RWPE1 (cell line): Measurements from ENCODE around the gene MCOLN3.

ENCODE experiments used
- CTCF ChIA-PET: fragments of 350-600 bp; sonication (Branson Sonifier 250); formaldehyde crosslinking; extraction: SDS; loops from one replicate; lab custom pipeline; 2021; lab: Yijun Ruan, JAX
- POLR2A ChIA-PET: fragments of 400-600 bp; formaldehyde crosslinking; extraction: SDS; loops from one replicate; lab custom pipeline; 2020; ENCODE audit warnings: antibody characterized with exemption; ENCODE audit not compliant: low non-redundant PET; lab: Yijun Ruan, JAX
- DNase-seq: peaks from one replicate; pipeline ENCODE4 v3.0.0; 2012; ENCODE audit warnings: low spot score
- H3K27ac ChIP-seq: fragments of 450-650 bp; 2 replicates; pipeline ENCODE4 v1.5.1; 2017
- CTCF ChIP-seq: fragments of 450-650 bp; conservative IDR thresholded peaks from 2 replicates; pipeline ENCODE4 v1.5.1; 2017; ENCODE audit warnings: low read depth, mild to moderate bottlenecking

MCOLN3 gene

GRCh38 chr1:85058311-85058710, 10.0 kb upstream of the MCOLN3 start:
- POLR2A ChIA-PET = no interaction called here
- no peak for DNase-seq
- CTCF ChIA-PET = interaction anchor here (0.7 kb wide), 1 partner anchor 637 kb away, joined by 4 read pairs; no protein-coding TSS in a partner anchor
- TF ChIP-seq CTCF = no peak
- H3K27ac ChIP-seq = no peak overlapping the region

GRCh38 chr1:85054664-85055063, 6.4 kb upstream of the MCOLN3 start:
- TF ChIP-seq CTCF = no peak
- ChIA-PET POLR2A (no interaction called here), CTCF (no interaction called here)
- no peak for DNase-seq
- no peak overlapping the region for H3K27ac ChIP-seq

- CTCF ChIA-PET = interaction anchor here (0.6 kb wide), 1 partner anchor 532 kb away, joined by 5 read pairs; no protein-coding TSS in a partner anchor
- no peak for TF ChIP-seq CTCF
- H3K27ac ChIP-seq = no peak overlapping the region
- DNase-seq = no peak
- POLR2A ChIA-PET = no interaction called here
Observed at GRCh38 chr1:85049735-85050166, 1.5 kb upstream of the MCOLN3 start.

GRCh38 chr1:85047472-85048295, 616 bp downstream of the MCOLN3 start:
- ChIA-PET POLR2A (no interaction called here), CTCF (interaction anchor here (0.5 to 1.1 kb wide), 3 partner anchors 98 to 192 kb away, joined by 4 to 5 read pairs (median 5); no protein-coding TSS in a partner anchor)
- no peak overlapping the region for H3K27ac ChIP-seq
- no peak for TF ChIP-seq CTCF
- DNase-seq = peak; percentile 13

GRCh38 chr1:85047144-85047471, 1.2 kb downstream of the MCOLN3 start:
- ChIA-PET CTCF (no interaction called here), POLR2A (no interaction called here)
- no peak overlapping the region for H3K27ac ChIP-seq
- TF ChIP-seq CTCF = no peak
- no peak for DNase-seq

- ChIA-PET POLR2A (no interaction called here), CTCF (interaction anchor here (0.8 kb wide), 1 partner anchor 33 kb away, joined by 3 read pairs; no protein-coding TSS in a partner anchor)
- H3K27ac ChIP-seq = no peak overlapping the region
- no peak for DNase-seq
- no peak for TF ChIP-seq CTCF
Observed at GRCh38 chr1:85042413-85042812, 5.9 kb downstream of the MCOLN3 start.
